ENCODE data around the gene ZBTB46.
"Not testable (repeated sequence)": the region's sequence is repeated elsewhere in the genome, so short reads cannot be mapped to it uniquely, and the experiment has no call there.

Gene ZBTB46

GRCh38 chr20:63854766-63855362 is 23.8 kb upstream of the ZBTB46 start (continued):
- no peak for TF ChIP-seq ZNF311 (tag by site-specific recombination; IDR thresholded peaks at IDR 0.05; ENCODE audit: borderline replicate concordance)
- TF ChIP-seq ZBTB17 (tag by site-specific recombination; IDR thresholded peaks at IDR 0.05), result no peak
- TF ChIP-seq, protein P1, sequence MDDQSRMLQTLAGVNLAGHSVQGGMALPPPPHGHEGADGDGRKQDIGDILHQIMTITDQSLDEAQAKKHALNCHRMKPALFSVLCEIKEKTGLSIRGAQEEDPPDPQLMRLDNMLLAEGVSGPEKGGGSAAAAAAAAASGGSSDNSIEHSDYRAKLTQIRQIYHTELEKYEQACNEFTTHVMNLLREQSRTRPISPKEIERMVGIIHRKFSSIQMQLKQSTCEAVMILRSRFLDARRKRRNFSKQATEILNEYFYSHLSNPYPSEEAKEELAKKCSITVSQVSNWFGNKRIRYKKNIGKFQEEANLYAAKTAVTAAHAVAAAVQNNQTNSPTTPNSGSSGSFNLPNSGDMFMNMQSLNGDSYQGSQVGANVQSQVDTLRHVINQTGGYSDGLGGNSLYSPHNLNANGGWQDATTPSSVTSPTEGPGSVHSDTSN (CRISPR knock-in tag; IDR thresholded peaks at IDR 0.05), result no peak

GRCh38 chr20:63854069-63854765 is 23.2 kb upstream of the ZBTB46 start:
- H3K4me3 ChIP-seq (ENCODE audit: low read depth, low read length), result no peak overlapping the region
- ChIA-PET CTCF (no interaction called here), POLR2A (interaction anchor here (0.6 to 1.7 kb wide), 2 partner anchors 11 to 220 kb away, joined by 3 to 5 read pairs; partner anchors contain the start of gene TPD52L2)
- H3K27ac ChIP-seq (ENCODE audit: extremely low read depth, low read depth, low read length), result no peak overlapping the region
- H3K4me1 ChIP-seq (ENCODE audit: control insufficient read depth, insufficient read depth, low read length), result no peaks in the 10 kb centered on the region
- no peaks in the 10 kb centered on the region for H3K36me3 ChIP-seq (ENCODE audit: control insufficient read depth in 2 of 2, insufficient read depth in 1 of 2, low read length in 2 of 2)
- H3K9me3 ChIP-seq (ENCODE audit: control insufficient read depth, insufficient read depth, low read depth, low read length), result no peaks in the 10 kb centered on the region
- TF ChIP-seq EGR2 (tag by site-specific recombination; IDR thresholded peaks at IDR 0.05; ENCODE audit: low read depth) (peak; percentile 53), ZNF791 (tag by site-specific recombination; IDR thresholded peaks at IDR 0.05) (no peak), KLF1 (tag by site-specific recombination; IDR thresholded peaks at IDR 0.05) (0 out of 2 replicates have a peak, but pooled peaks have one; percentile 21), ZFHX2 (tag by site-specific recombination; conservative IDR thresholded peaks at IDR 0.05) (peak; percentile 82)

GRCh38 chr20:63853733-63854068 is 22.6 kb upstream of the ZBTB46 start:
- H3K9me3 ChIP-seq (ENCODE audit: control insufficient read depth, insufficient read depth, low read depth, low read length); H3K27ac ChIP-seq (ENCODE audit: extremely low read depth, low read depth, low read length); H3K4me1 ChIP-seq (ENCODE audit: control insufficient read depth, insufficient read depth, low read length); H3K4me3 ChIP-seq (ENCODE audit: low read depth, low read length); H3K36me3 ChIP-seq (ENCODE audit: control insufficient read depth in 2 of 2, insufficient read depth in 1 of 2, low read length in 2 of 2); CTCF ChIA-PET: not testable (repeated sequence)
- POLR2A ChIA-PET, result interaction anchor here (1.7 kb wide), 1 partner anchor 12 kb away, joined by 5 read pairs; the partner anchor contains the start of gene TPD52L2

DNA sequence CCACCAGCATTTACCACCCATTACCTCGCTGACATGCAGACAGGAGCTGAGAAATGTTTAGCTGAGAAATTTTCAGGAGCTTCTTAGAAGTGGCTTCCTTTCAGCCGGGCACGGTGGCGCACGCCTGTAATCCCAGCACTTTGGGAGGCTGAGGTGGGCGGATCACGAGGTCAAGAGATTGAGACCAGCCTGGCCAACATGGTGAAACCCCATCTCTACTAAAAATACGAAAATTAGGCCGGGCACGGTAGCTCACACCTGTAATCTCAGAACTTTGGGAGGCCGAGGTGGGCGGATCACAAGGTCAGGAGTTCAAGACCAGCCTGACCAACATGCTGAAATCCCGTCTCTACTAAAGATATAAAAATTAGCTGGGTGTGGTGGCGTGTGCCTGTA is 20.5 kb upstream of the ZBTB46 start:
- TF ChIP-seq ZFHX2 (tag by site-specific recombination; conservative IDR thresholded peaks at IDR 0.05), result peak; percentile 16; the same call in 1 of the 2 replicates
- H3K36me3 ChIP-seq (ENCODE audit: control insufficient read depth in 2 of 2, insufficient read depth in 1 of 2, low read length in 2 of 2); CTCF ChIA-PET; H3K27ac ChIP-seq (ENCODE audit: extremely low read depth, low read depth, low read length); H3K4me3 ChIP-seq (ENCODE audit: low read depth, low read length); H3K9me3 ChIP-seq (ENCODE audit: control insufficient read depth, insufficient read depth, low read depth, low read length); H3K4me1 ChIP-seq (ENCODE audit: control insufficient read depth, insufficient read depth, low read length): not testable (repeated sequence)
- POLR2A ChIA-PET, result interaction anchor here (0.7 kb wide), 1 partner anchor 1027 kb away, joined by 4 read pairs; no protein-coding TSS in a partner anchor

GRCh38 chr20:63850689-63851547 is 19.9 kb upstream of the ZBTB46 start:
- H3K4me3 ChIP-seq (ENCODE audit: low read depth, low read length), result no peak overlapping the region
- CTCF ChIA-PET, result no interaction called here
- peak; percentile 60 for TF ChIP-seq PRDM10 (tag by site-specific recombination; IDR thresholded peaks at IDR 0.05)
- TF ChIP-seq ZNF148 (tag by site-specific recombination; IDR thresholded peaks at IDR 0.05; ENCODE audit: borderline replicate concordance), result no peak
- no peak overlapping the region for H3K27ac ChIP-seq (ENCODE audit: extremely low read depth, low read depth, low read length)
- no peaks in the 10 kb centered on the region for H3K4me1 ChIP-seq (ENCODE audit: control insufficient read depth, insufficient read depth, low read length)
- no peaks in the 10 kb centered on the region for H3K9me3 ChIP-seq (ENCODE audit: control insufficient read depth, insufficient read depth, low read depth, low read length)
- H3K36me3 ChIP-seq (ENCODE audit: control insufficient read depth in 2 of 2, insufficient read depth in 1 of 2, low read length in 2 of 2), result no peaks in the 10 kb centered on the region
- POLR2A ChIA-PET, result interaction anchor here (0.7 kb wide), 1 partner anchor 1026 kb away, joined by 4 read pairs; no protein-coding TSS in a partner anchor
